DND-41 (cell line): Measurements from ENCODE around the gene IL1B.

Experiments
- CTCF ChIP-seq: IDR thresholded peaks from 2 replicates; pipeline ENCODE4 v1.5.1; 2012; ENCODE audit warnings: borderline replicate concordance, low read length, moderate library complexity, mild to moderate bottlenecking; ENCODE audit not compliant: poor library complexity, severe bottlenecking; ENCODE audit errors: extremely low read depth
- EZH2 ChIP-seq: IDR thresholded peaks from 3 replicates; pipeline ENCODE4 v1.6.1; 2012; ENCODE audit warnings: borderline replicate concordance, low read depth, mild to moderate bottlenecking, moderate library complexity, low read length, inconsistent platforms; ENCODE audit not compliant: severe bottlenecking

- TF ChIP-seq CTCF: no peak
- TF ChIP-seq EZH2: no peak
These were observed 8.3 kb downstream of the IL1B start for GRCh38 chr2:112828251-112828691.
